Lower leg skin (tissue), 4 donors: Measurements from ENCODE around the gene STEAP2. TPM values are rescaled to one million over a fixed set of nuclear protein-coding genes. Genes with fewer than 3 reads are reported as not detected.

Source experiments
- DNase-seq, 2 donors: peaks; one replicate each; pipeline ENCODE4 v3.0.0-alpha.2; 2019; ENCODE audit warnings: low spot score in 2 of 2
- H3K4me3 ChIP-seq: fragments of 200-600 bp; sonication (generic); 2 replicates; pipeline ENCODE4 v1.5.1; 2017; ENCODE audit warnings: mild to moderate bottlenecking, low read depth; ENCODE audit not compliant: poor library complexity, severe bottlenecking
- POLR2A ChIP-seq, 2 donors: fragments of 450-650 bp; IDR thresholded peaks; one replicate each; pipeline ENCODE4 v1.6.1; 2016 to 2017; ENCODE audit warnings: antibody characterized with exemption in 2 of 2, mild to moderate bottlenecking in 1 of 2, moderate library complexity in 1 of 2
- WGBS, 2 donors: methylation state at CpG; one replicate each; pipeline ENCODE4 v1.1.5; 2018; 5-methylcytosine and 5-hydroxymethylcytosine counted together
- intact Hi-C: fragments of 100-400 bp; cut with DNase I; formaldehyde crosslinking; loops from one replicate; pipeline ENCODE4 v1.15.0; 2023; ENCODE audit warnings: low total_unique reads
- total RNA-seq, 4 donors: library from RNA; depleted of rRNA; stranded (reverse); fragments of >200 nt; gene quantifications; one replicate each; pipeline ENCODE4 v1.1.0, GENCODE V29; 2016
- TF ChIP-seq, protein P1 (sequence below), 3 donors: fragments of 450-650 bp; IDR thresholded peaks; one replicate each; pipeline ENCODE4 v1.5.1; 2016; ENCODE audit warnings: antibody characterized with exemption in 3 of 3, mild to moderate bottlenecking in 3 of 3, moderate library complexity in 2 of 3

The STEAP2 gene
- total RNA-seq, 4 donors from 2014 or later = 2.7 to 7.9 (median 5.3) TPM

DNA sequence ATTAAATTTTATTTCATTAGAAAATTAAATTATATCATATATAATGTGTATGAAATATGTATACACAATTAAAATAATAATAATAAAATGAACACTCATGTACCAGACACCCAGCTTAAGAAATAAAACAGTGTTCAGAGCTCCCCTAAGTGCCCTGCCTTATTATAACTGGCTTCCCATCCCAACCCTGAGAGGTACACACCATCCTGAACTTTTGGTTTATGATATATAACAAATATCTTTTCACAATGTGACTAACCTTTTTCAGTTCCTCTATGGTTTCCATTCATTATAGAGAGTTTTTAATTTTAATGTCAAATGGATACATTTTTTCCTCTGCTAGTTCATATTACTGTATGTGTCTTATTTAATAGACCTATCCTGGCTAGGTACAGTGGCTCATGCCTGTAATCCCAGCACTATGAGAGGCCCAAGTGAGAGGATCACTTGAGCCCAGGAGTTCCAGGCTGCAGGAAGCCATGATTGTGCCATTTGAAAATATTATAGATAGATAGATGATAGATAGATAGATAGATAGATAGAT is 24.0 kb upstream of the STEAP2 start:
- intact Hi-C loops = no loop called here
- H3K4me3 ChIP-seq = no peak overlapping the region
- no peak for DNase-seq
- no peak for TF ChIP-seq POLR2A (IDR thresholded peaks at IDR 0.05)
- TF ChIP-seq, protein P1, sequence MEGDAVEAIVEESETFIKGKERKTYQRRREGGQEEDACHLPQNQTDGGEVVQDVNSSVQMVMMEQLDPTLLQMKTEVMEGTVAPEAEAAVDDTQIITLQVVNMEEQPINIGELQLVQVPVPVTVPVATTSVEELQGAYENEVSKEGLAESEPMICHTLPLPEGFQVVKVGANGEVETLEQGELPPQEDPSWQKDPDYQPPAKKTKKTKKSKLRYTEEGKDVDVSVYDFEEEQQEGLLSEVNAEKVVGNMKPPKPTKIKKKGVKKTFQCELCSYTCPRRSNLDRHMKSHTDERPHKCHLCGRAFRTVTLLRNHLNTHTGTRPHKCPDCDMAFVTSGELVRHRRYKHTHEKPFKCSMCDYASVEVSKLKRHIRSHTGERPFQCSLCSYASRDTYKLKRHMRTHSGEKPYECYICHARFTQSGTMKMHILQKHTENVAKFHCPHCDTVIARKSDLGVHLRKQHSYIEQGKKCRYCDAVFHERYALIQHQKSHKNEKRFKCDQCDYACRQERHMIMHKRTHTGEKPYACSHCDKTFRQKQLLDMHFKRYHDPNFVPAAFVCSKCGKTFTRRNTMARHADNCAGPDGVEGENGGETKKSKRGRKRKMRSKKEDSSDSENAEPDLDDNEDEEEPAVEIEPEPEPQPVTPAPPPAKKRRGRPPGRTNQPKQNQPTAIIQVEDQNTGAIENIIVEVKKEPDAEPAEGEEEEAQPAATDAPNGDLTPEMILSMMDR (IDR thresholded peaks at IDR 0.05) = no peak

DNA sequence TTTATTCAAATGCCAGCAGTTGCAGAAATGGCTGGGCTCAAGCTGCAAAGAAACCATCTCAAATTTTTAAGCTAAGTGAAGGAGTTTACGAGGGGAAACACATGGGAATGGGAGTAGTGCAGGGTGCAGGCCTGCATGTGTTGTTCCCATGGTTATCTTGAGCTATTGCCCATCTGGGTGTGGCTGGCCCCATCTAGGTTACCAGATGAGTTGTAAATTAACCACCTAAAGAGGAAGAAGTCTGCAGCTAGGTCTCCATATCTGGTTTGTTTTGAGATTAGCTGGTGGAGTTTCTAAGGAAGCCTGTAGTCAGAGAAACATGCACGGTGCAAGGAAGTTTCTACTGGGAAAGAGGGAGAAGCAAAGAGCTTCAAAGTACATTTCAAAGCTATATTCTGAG is 23.3 kb upstream of the STEAP2 start:
- TF ChIP-seq POLR2A (IDR thresholded peaks at IDR 0.05) = no peak
- TF ChIP-seq, protein P1 (IDR thresholded peaks at IDR 0.05) = no peak
- no peak for DNase-seq
- intact Hi-C loops = no loop called here
- H3K4me3 ChIP-seq = no peak overlapping the region
- 48 to 57% methylated on average over 2 of the region's 2 CpGs for WGBS, 2 donors

DNA sequence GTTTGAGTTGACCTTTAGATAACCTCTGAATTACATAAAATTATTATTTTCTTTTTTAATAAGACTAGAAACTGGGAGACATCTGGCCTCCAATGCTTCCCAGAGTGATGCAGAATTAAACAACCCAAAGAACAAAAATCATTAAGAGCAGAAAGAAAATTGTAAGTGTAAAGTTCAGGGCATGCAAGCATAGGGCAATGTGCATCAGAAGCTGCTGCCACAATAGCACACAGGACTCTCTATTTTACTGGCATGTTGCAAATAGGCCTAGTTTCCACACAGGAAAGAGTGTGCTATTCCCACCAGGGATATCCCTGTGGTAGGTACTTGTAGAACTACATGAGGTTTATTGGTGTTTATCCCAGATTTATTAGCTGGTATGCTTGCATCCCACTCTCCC is 20.5 kb upstream of the STEAP2 start:
- TF ChIP-seq, protein P1 (IDR thresholded peaks at IDR 0.05) = no peak
- no peak for TF ChIP-seq POLR2A (IDR thresholded peaks at IDR 0.05)
- intact Hi-C loops = no loop called here
- DNase-seq = no peak
- H3K4me3 ChIP-seq = no peak overlapping the region

DNA sequence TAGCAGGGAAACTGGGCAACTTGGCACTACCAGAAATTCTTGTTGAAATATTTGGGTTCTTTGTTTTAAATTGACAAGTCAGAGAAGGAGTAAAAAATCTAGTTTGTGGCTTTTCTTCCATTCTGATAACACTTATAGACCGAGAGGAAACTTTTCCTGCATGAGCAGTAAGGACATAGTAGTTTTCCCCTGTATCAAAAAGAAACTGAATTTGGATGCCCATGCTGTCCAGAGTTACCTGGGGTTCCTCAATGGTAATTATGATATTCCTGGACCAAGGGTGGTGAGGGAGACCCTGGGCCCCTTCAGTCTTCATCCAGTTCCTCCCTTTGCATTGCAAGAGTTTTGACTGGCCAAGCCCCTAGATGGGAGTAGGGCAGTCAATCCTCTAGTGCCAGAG is 19.9 kb upstream of the STEAP2 start:
- WGBS, 2 donors = 77 to 91% methylated on average over 1 of the region's 1 CpG
- TF ChIP-seq POLR2A (IDR thresholded peaks at IDR 0.05) = no peak
- TF ChIP-seq, protein P1 (IDR thresholded peaks at IDR 0.05) = no peak
- intact Hi-C loops = no loop called here
- no peak for DNase-seq
- H3K4me3 ChIP-seq = no peak overlapping the region

DNA sequence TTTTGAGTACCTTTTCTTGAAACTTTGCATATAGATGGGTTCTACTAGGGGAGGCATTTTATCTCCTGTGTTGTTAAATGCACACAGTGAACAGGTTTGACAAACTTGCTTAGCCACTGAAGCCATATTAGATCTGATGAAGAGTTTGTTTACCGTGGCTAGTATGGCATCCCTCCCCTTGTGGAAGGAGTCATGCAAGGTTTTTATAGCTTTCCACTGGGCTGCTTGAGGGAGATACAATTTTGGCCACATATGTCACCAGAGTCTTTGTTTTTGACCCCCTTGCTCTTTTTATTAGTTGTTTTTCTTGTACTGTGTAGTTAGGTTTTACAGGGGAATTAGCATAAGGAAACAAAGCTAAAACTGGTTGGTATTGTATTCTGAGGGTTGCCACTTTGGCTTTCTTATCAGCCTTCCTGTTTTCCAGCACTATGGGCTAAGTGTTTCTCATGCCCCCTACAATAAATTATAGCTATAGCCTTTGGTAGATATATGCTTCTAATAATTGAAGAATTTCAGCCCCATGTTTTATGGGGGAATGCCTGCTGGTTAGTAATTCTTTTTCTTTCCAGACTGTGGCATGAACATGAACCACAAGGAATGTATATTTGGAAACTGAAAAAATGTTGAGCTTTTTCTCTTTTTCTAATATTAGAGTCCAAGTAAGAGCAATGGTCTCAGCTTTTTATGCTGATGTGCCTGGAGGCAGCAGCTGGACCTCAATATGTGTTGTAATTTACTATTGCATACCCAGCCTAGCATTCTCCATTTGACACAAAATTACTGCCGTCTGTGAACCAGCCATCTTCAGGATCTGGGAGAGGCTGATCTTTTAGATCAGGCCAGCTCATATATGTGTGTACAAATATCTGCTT is 18.4 kb upstream of the STEAP2 start:
- 53 to 62% methylated on average over 2 of the region's 2 CpGs for WGBS, 2 donors
- H3K4me3 ChIP-seq = no peak overlapping the region
- DNase-seq = no peak
- TF ChIP-seq, protein P1 (IDR thresholded peaks at IDR 0.05) = no peak
- TF ChIP-seq POLR2A (IDR thresholded peaks at IDR 0.05) = no peak
- intact Hi-C loops = no loop called here
